ENCODE results near the gene KIF26A. TPM values are rescaled to one million over a fixed set of nuclear protein-coding genes. Genes with fewer than 3 reads are reported as not detected.

KIF26A gene
- total RNA-seq, 1 donor from 2014 or later = 0.60 TPM

DNA sequence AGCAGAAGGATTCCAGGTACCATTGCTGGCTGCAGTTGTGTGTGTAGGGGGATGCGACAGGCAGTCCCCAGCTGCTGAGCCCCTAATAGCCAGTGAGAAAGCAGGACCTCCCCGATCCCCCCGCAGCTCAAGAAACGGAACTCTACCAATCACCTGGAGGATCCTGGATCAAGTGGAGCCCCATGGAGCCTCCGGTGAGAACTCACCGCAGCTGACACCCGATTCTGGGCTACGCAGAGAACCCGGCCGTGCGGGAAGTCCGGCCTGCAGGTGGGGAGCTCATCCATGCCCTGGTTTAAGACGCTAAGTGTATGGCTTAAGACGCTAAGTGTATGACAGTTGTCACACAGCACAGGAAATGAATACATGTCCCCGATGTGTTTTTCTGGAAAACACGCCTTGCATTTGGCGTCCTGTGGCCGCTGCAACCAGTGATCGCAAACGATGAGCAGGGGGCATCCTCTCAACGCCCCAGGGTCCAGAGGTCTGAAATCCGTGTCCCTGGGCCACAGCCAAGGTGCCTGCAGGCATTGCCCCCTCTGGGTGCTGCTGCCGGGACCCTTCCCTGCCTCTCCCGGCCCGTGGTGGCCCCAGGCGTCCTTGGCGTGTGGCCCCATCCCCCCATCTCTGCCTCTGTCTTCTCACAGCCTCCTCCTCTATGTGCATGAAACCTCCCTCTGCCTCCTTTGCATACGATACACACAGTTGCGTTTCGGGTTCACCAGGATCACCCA is 75.1 kb downstream of the KIF26A start:
- TF ChIP-seq, protein P1, sequence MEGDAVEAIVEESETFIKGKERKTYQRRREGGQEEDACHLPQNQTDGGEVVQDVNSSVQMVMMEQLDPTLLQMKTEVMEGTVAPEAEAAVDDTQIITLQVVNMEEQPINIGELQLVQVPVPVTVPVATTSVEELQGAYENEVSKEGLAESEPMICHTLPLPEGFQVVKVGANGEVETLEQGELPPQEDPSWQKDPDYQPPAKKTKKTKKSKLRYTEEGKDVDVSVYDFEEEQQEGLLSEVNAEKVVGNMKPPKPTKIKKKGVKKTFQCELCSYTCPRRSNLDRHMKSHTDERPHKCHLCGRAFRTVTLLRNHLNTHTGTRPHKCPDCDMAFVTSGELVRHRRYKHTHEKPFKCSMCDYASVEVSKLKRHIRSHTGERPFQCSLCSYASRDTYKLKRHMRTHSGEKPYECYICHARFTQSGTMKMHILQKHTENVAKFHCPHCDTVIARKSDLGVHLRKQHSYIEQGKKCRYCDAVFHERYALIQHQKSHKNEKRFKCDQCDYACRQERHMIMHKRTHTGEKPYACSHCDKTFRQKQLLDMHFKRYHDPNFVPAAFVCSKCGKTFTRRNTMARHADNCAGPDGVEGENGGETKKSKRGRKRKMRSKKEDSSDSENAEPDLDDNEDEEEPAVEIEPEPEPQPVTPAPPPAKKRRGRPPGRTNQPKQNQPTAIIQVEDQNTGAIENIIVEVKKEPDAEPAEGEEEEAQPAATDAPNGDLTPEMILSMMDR (IDR thresholded peaks at IDR 0.05) = no peak
- no peaks in the 10 kb centered on the region for H3K9me3 Mint-ChIP-seq (ENCODE audit: low read depth)
- H3K4me1 Mint-ChIP-seq (ENCODE audit: low read depth) = no peaks in the 10 kb centered on the region
- H3K4me3 Mint-ChIP-seq (ENCODE audit: unreplicated experiment) = no peak overlapping the region
- peaks cover 7% of the 10 kb centered on the region for H3K27me3 Mint-ChIP-seq (ENCODE audit: low read depth)
- no peaks in the 10 kb centered on the region for H3K36me3 Mint-ChIP-seq (ENCODE audit: low read depth)
- no peak overlapping the region for H3K27ac Mint-ChIP-seq (ENCODE audit: unreplicated experiment)
- no peak for DNase-seq (ENCODE audit: low spot score)

DNA sequence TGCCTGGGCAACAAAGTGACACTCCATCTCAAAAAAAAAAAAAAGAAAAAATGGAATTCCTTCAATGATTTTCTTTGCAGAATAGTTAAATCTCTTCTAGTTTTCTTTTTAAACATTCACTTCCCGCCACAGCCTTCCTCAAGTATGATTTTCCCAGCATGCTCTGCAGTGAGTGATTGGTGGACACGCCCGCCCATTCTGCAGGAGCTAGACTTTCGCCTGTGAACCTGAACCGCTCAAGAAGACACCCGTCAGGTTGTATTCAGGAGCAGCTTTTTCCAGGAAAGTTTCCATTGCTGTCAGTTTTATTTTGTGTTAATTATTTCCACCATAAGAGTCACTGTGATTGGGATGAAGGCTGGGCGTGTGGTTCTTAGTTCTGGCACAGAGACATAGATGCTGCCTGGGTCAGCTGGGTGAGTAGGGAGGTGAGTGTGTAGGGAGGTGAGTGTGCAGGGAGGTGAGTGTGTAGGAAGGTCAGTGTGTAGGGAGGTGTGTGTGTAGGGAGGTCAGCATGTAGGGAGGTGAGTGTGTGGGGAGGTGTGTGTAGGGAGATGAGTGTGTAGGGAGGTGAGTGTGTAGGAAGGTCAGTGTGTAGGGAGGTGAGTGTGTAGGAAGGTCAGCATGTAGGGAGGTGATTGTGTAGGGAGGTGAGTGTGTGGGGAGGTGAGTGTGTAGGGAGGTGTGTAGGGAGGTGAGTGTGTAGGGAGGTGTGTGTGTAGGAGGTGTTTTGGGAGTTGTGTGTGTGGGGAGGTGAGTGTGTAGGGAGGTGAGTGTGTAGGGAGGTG is 76.2 kb downstream of the KIF26A start:
- no peak overlapping the region for H3K4me3 Mint-ChIP-seq (ENCODE audit: unreplicated experiment)

DNA sequence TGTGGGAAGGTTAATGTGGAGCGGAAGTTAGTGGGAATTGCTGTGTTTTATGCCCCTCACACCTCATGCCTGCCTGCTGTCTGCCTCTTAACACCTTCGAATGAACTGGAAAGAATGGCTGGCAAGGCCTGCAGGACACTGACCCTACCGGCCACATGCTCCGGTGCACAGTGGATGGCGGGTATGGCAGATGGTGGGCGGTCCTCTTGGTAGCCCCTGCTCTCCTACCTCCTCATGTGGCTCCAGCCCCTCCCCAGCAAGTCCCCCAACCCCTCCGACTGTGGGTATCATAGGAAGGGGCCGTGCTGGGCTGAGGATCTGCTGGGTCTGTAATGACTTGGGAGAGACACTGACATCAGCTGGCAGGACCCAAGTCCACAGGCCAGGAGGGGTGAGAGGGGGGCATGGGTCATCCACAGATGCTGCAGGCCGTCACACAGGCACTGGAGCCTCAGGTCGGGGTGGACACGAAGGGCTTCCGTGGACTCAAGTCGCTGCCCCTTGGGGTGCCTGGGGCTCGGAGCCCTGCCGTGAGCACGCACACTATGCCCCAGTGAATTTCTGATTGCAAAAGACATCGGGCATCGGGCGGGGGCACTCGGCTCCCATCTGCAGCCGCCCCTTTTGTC is 77.4 kb downstream of the KIF26A start:
- DNase-seq (ENCODE audit: low spot score) = no peak
- TF ChIP-seq, protein P1 (IDR thresholded peaks at IDR 0.05) = no peak
- H3K36me3 Mint-ChIP-seq (ENCODE audit: low read depth) = no peaks in the 10 kb centered on the region
- peaks cover 13% of the 10 kb centered on the region for H3K27me3 Mint-ChIP-seq (ENCODE audit: low read depth)
- no peaks in the 10 kb centered on the region for H3K9me3 Mint-ChIP-seq (ENCODE audit: low read depth)
- H3K4me3 Mint-ChIP-seq (ENCODE audit: unreplicated experiment) = no peak overlapping the region
- H3K4me1 Mint-ChIP-seq (ENCODE audit: low read depth) = no peaks in the 10 kb centered on the region
- no peak overlapping the region for H3K27ac Mint-ChIP-seq (ENCODE audit: unreplicated experiment)

More for the DNA sequence above, 76.2 kb downstream of the KIF26A start:
- TF ChIP-seq, protein P1 (IDR thresholded peaks at IDR 0.05) = no peak
- no peak overlapping the region for H3K27ac Mint-ChIP-seq (ENCODE audit: unreplicated experiment)
- H3K4me1 Mint-ChIP-seq (ENCODE audit: low read depth) = no peaks in the 10 kb centered on the region
- no peak for DNase-seq (ENCODE audit: low spot score)
- H3K27me3 Mint-ChIP-seq (ENCODE audit: low read depth) = peaks cover 11% of the 10 kb centered on the region
- H3K9me3 Mint-ChIP-seq (ENCODE audit: low read depth) = no peaks in the 10 kb centered on the region
- no peaks in the 10 kb centered on the region for H3K36me3 Mint-ChIP-seq (ENCODE audit: low read depth)

DNA sequence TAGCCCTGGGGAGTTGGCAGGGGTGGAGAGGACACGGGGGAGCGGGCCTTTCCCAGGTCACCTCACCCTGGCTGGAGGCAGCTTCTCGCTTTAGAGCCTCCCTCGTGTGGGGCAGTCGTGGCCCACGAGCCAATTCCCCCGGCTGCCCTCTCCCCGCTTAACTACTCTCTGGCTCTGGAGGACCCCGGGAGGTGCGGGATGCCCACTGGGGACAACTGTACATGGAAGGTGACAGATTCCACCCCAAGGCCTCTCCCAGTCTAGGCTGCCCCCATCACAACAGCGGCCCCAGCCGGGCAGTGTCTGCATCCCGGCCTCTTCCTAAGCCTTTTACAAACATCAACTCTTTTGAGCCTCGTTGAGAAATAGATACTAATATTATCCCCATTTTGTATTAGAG is 78.1 kb downstream of the KIF26A start:
- Mint-ChIP-seq H3K4me1 (ENCODE audit: low read depth) (no peaks in the 10 kb centered on the region), H3K27me3 (ENCODE audit: low read depth) (peaks cover 13% of the 10 kb centered on the region), H3K36me3 (ENCODE audit: low read depth) (no peaks in the 10 kb centered on the region), H3K27ac (ENCODE audit: unreplicated experiment) (no peak overlapping the region), H3K9me3 (ENCODE audit: low read depth) (no peaks in the 10 kb centered on the region), H3K4me3 (ENCODE audit: unreplicated experiment) (no peak overlapping the region)
- no peak for DNase-seq (ENCODE audit: low spot score)
- TF ChIP-seq, protein P1 (IDR thresholded peaks at IDR 0.05) = no peak
